Suprapubic skin (tissue), 3 donors: Measurements from ENCODE around the gene ZBTB42.

ENCODE experiments used
- CTCF ChIP-seq, 2 donors: fragments of 200-600 bp in 1 of 2; fragments of 450-650 bp in 1 of 2; sonication (generic) in 1 of 2; IDR thresholded peaks; one replicate each; pipeline ENCODE4 v1.5.1; 2016 to 2019; ENCODE audit warnings: antibody characterized with exemption in 2 of 2, mild to moderate bottlenecking in 1 of 2, moderate library complexity in 1 of 2
- EP300 ChIP-seq: sonication (generic); formaldehyde crosslinking; IDR thresholded peaks from one replicate; pipeline ENCODE4 v1.6.1; 2017; ENCODE audit warnings: antibody characterized with exemption
- POLR2A ChIP-seq, 2 donors: fragments of 450-650 bp; IDR thresholded peaks; one replicate each; pipeline ENCODE4 v1.6.1; 2017; ENCODE audit warnings: antibody characterized with exemption in 2 of 2, mild to moderate bottlenecking in 2 of 2, moderate library complexity in 2 of 2

- TF ChIP-seq CTCF (IDR thresholded peaks at IDR 0.05) = no peak
- no peak for TF ChIP-seq POLR2A (IDR thresholded peaks at IDR 0.05)
- TF ChIP-seq EP300 = no peak
Measured at GRCh38 chr14:104798300-104799243, 2.3 kb upstream of the ZBTB42 start.
